Right lobe of liver (tissue), 6 donors: ENCODE measurements around the gene ZFHX2. TPM values are rescaled to one million over a fixed set of nuclear protein-coding genes. Genes with fewer than 3 reads are reported as not detected.
"Not testable (repeated sequence)": the region's sequence is repeated elsewhere in the genome, so short reads cannot be mapped to it uniquely, and the experiment has no call there.

ENCODE experiments used
- ATAC-seq, 4 donors: fragments of 200-7000 bp; cut with Tn5 transposase; one replicate each; pipeline ENCODE4 v1.9.1; 2020; ENCODE audit warnings: mild to moderate bottlenecking in 4 of 4, moderate library complexity in 4 of 4
- DNase-seq, 3 donors: peaks; one replicate each; pipeline ENCODE4 v3.0.0-alpha.2; 2020
- H3K27ac ChIP-seq, 3 donors: fragments of 200-600 bp; one replicate each; pipeline ENCODE4 v1.8.0; 2022
- H3K27me3 ChIP-seq, 2 donors: fragments of 200-600 bp; one replicate each; pipeline ENCODE4 v1.8.0; 2022
- H3K36me3 ChIP-seq, 4 donors: fragments of 200-600 bp; sonication (generic) in 1 of 4; one replicate each; pipeline versions ENCODE4 v1.5.1 to v1.8.0; 2017 to 2022; ENCODE audit warnings: control low read depth in 1 of 4
- H3K4me1 ChIP-seq, 4 donors: fragments of 200-600 bp; sonication (generic) in 1 of 4; one replicate each; pipeline versions ENCODE4 v1.5.1 to v1.8.0; 2017 to 2022; ENCODE audit warnings: control low read depth in 1 of 4
- H3K4me3 ChIP-seq, 3 donors: fragments of 200-600 bp; one replicate each; pipeline ENCODE4 v1.8.0; 2022
- H3K9me3 ChIP-seq, 4 donors: fragments of 200-600 bp; sonication (generic) in 1 of 4; one replicate each; pipeline versions ENCODE4 v1.5.1 to v1.8.0; 2017 to 2022; ENCODE audit warnings: control low read depth in 1 of 4
- POLR2A ChIP-seq: fragments of 450-650 bp; IDR thresholded peaks from one replicate; pipeline ENCODE4 v1.6.1; 2017; ENCODE audit warnings: antibody characterized with exemption, mild to moderate bottlenecking
- WGBS: methylation state at CpG from one replicate; pipeline ENCODE4 v1.1.6; 2018; ENCODE audit warnings: low coverage, low lambda C conversion rate; ENCODE audit not compliant: insufficient coverage; ENCODE audit errors: missing lambda C conversion rate; 5-methylcytosine and 5-hydroxymethylcytosine counted together
- intact Hi-C, 2 donors: fragments of 100-400 bp; cut with DNase I; formaldehyde crosslinking; loops; one replicate each; pipeline versions ENCODE4 v1.11.2 to v1.14.1; 2022
- total RNA-seq, 6 experiments: library from RNA; depleted of rRNA in 2 of 6; stranded (reverse); fragments of >200 nt in 2 of 6; fragmentation: NEBNext Ultra II Directional in 3 of 6; extraction: Animal tissue kit (Norgen Biotek cat#: 25700) in 3 of 6; gene quantifications; one replicate each; pipeline versions ENCODE4 v1.1.0 to v1.2.4, GENCODE V29; 2016 to 2023
- TF ChIP-seq, protein P1 (sequence below), 4 donors: fragments of 200-600 bp in 3 of 4; fragments of 450-650 bp in 1 of 4; IDR thresholded peaks; one replicate each; pipeline versions ENCODE4 v1.5.1 to v1.8.0; 2016 to 2022; ENCODE audit warnings: antibody characterized with exemption in 4 of 4, mild to moderate bottlenecking in 2 of 4
- donor health status: DM: no; HTN: yes; CAD: no.
- donor health status: DM: no; HTN: no; CAD: no.
- donor health status: DM: no; HTN: no; CAD: no.
- donor health status: DM: no; HTN: yes; CAD: no.
- donor health status: DM: no; HTN: yes; CAD: no.

The ZFHX2 gene
- total RNA-seq, 6 experiments from 2014 or later, result 0.33 to 0.83 (median 0.47) TPM

DNA sequence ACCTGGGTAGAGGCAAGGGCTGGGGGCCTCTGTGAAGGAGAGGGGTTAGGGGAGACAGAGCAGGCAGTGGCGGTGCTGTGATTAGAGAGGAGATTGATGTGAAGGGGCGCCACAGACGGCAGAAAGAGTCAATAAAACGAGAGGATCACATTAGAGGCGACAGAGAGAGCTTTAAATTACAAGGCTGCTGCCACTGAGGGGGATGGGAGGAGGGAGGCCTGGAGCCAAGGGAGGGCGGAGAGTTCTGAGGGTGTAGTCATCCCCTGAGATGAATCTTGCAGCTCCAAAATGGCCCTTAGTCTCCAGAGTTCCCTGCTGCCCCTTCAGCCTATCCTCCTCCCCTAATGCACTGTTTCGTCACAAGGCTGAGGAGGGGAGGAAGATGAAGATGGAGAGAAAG is 12.8 kb downstream of the ZFHX2 start:
- ATAC-seq (no peak), DNase-seq (no peak)
- WGBS, result 48% methylated on average over 7 of the region's 7 CpGs
- no peaks in the 10 kb centered on the region for H3K27me3 ChIP-seq
- H3K9me3 ChIP-seq, result no peaks in the 10 kb centered on the region
- H3K27ac ChIP-seq, result no peak overlapping the region
- H3K4me3 ChIP-seq, result no peak overlapping the region
- H3K4me1 ChIP-seq, result no peaks in the 10 kb centered on the region
- TF ChIP-seq, protein P1, sequence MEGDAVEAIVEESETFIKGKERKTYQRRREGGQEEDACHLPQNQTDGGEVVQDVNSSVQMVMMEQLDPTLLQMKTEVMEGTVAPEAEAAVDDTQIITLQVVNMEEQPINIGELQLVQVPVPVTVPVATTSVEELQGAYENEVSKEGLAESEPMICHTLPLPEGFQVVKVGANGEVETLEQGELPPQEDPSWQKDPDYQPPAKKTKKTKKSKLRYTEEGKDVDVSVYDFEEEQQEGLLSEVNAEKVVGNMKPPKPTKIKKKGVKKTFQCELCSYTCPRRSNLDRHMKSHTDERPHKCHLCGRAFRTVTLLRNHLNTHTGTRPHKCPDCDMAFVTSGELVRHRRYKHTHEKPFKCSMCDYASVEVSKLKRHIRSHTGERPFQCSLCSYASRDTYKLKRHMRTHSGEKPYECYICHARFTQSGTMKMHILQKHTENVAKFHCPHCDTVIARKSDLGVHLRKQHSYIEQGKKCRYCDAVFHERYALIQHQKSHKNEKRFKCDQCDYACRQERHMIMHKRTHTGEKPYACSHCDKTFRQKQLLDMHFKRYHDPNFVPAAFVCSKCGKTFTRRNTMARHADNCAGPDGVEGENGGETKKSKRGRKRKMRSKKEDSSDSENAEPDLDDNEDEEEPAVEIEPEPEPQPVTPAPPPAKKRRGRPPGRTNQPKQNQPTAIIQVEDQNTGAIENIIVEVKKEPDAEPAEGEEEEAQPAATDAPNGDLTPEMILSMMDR (IDR thresholded peaks at IDR 0.05), result no peak
- no peak for TF ChIP-seq POLR2A
- intact Hi-C loops, result loop anchor here in 1 of 2 donors (10.0 kb wide), 1 partner anchor 54 kb away; no protein-coding TSS in a partner anchor
- H3K36me3 ChIP-seq, result no peaks in the 10 kb centered on the region

DNA sequence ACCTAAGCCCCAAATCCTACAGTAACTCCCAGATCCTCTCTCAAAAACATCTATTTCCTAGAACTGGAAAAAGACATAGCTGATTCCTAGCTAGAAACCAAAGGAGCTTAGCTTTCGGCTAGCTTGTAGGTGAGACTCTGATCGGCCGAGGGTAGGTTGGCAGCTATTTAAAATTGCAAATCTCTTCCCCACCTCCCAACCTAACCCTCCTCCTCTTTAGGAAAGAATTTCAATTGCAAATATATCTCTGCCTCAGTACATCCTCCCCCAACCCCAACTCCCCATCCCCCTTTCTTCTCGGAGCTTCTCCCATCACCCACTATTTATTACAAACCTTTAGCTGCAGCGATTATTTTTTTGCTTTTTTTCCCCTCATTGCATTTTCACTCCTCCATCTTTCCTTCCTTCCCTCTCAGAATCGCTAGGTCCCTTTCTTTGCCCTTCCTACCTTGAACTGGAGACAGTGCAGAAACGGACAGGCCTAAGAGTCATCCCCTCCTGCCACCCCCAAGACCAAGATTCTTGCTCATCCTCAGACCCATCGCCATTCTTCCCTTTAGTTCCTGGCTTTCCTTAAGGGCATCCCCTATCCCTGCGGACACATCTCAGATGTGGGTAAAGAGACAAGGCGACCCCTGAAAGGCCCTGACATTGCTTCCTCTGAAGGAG is 13.4 kb downstream of the ZFHX2 start:
- Histone ChIP-seq H3K27ac (no peak overlapping the region), H3K9me3 (no peaks in the 10 kb centered on the region), H3K4me1 (no peaks in the 10 kb centered on the region), H3K36me3 (no peaks in the 10 kb centered on the region), H3K4me3 (no peak overlapping the region), H3K27me3 (no peaks in the 10 kb centered on the region)
- ATAC-seq (no peak), DNase-seq (no peak)
- no peak for TF ChIP-seq POLR2A
- TF ChIP-seq, protein P1 (IDR thresholded peaks at IDR 0.05), result no peak
- intact Hi-C loops, result loop anchor here in 1 of 2 donors (10.0 kb wide), 1 partner anchor 53 kb away; no protein-coding TSS in a partner anchor
- 65% methylated on average over 10 of the region's 10 CpGs for WGBS

DNA sequence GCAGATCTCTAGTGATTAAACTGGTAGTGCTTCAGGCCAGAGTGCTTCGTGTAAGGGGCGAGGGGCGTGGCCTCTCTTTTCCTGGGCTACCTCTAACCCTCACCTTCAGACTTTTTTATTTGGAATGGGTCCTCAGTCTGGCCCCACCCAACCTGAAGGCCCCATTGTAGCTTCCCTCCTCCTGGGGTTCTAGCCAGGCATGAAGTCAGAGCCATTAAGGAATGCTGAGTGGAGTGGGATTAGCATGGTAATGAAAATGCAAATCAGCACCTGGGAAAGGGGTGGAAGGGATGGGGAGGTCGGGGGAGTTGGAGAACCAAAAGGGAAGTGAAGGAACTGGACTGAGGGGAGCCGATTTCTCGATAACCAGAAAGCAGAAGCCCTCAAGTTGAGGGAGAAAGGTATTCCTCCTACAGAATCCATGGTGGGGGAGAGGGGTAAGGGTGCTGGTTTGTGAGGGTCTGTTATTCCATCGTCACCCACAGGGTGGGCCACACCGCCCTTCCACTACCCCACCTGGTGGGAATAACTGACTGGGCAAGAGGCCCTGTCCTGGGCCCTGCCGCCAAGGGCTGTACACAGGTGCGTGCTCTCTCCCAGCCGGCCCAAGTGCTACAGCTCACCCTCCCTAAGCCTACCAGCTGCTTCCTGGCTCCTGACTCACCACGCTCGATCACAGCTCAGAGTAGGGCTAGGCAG is 14.1 kb downstream of the ZFHX2 start:
- ATAC-seq, result no peak
- TF ChIP-seq, protein P1 (IDR thresholded peaks at IDR 0.05), result no peak
- no peak for TF ChIP-seq POLR2A
- H3K4me1 ChIP-seq, result no peaks in the 10 kb centered on the region
- no peak for DNase-seq
- H3K4me3 ChIP-seq, result no peak overlapping the region
- intact Hi-C loops, result loop anchor here in 1 of 2 donors (10.0 kb wide), 1 partner anchor 53 kb away; no protein-coding TSS in a partner anchor
- 76% methylated on average over 8 of the region's 13 CpGs for WGBS
- H3K36me3 ChIP-seq, result no peaks in the 10 kb centered on the region
- no peaks in the 10 kb centered on the region for H3K9me3 ChIP-seq
- no peak overlapping the region for H3K27ac ChIP-seq
- H3K27me3 ChIP-seq, result no peaks in the 10 kb centered on the region

DNA sequence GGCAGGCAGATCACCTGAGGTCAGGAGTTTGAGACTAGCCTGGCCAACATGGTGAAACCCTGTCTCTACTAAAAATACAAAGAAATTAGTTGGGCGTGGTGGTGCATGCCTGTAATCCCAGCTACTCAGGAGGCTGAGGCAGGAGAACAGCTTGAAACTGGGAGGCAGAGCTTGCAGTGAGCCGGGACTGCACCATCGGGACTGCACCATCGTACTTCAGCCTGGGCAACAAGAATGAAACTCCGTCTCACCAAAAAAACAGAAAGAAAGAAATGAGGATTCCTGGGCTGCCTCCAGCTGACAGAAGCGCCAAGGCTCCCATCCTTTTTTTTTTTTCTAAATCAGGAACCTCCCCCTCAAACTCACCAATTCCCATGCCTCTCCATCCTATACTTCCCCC is 14.7 kb downstream of the ZFHX2 start:
- WGBS, result 90% methylated on average over 2 of the region's 6 CpGs
- intact Hi-C loops, result loop anchor here in 1 of 2 donors (10.0 kb wide), 1 partner anchor 52 kb away; no protein-coding TSS in a partner anchor

DNA sequence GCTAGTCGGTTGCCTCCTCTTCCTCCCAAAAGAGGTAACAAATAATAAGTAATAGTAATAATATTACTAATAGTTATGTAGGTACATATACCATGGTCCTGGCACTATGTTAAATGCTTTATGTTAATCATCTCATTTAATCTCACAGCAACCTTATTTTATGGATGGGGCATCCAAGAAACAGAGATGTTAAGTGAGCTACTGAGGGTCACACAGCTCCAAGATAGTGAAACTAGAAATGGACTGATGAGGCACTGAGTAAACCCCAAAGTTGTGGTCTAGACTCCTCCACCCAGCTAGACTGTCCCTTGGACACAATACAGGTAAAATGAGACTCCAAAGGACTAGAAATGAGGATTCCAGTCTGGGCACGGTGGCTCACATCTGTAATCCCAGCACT is 15.1 kb downstream of the ZFHX2 start:
- intact Hi-C loops, result loop anchor here in 1 of 2 donors (10.0 kb wide), 1 partner anchor 52 kb away; no protein-coding TSS in a partner anchor
- 60% methylated on average over 2 of the region's 2 CpGs for WGBS
- ATAC-seq, result no peak

More for the DNA sequence above, 14.7 kb downstream of the ZFHX2 start:
- H3K4me3 ChIP-seq, DNase-seq, H3K4me1 ChIP-seq, ATAC-seq, H3K9me3 ChIP-seq, H3K27ac ChIP-seq, H3K27me3 ChIP-seq, H3K36me3 ChIP-seq: not testable (repeated sequence)

More for the DNA sequence above, 15.1 kb downstream of the ZFHX2 start:
- no peaks in the 10 kb centered on the region for H3K27me3 ChIP-seq
- TF ChIP-seq, protein P1 (IDR thresholded peaks at IDR 0.05), result no peak
- TF ChIP-seq POLR2A, result no peak
- H3K27ac ChIP-seq, result no peak overlapping the region
- H3K4me3 ChIP-seq, result no peak overlapping the region
- no peaks in the 10 kb centered on the region for H3K9me3 ChIP-seq
- H3K36me3 ChIP-seq, result no peaks in the 10 kb centered on the region
- H3K4me1 ChIP-seq, result no peaks in the 10 kb centered on the region
- no peak for DNase-seq
